GM19452 (cell line): Measurements from ENCODE around the gene ZNF24.

ENCODE experiments used
- ATAC-seq: cut with Tn5 transposase; IDR thresholded peaks from one replicate; pipeline ENCODE4 v1.9.1; 2021; ENCODE audit not compliant: unreplicated experiment

The ZNF24 gene

GRCh38 chr18:35296060-35296459 is 48.2 kb downstream of the ZNF24 start:
- no peak for ATAC-seq

- ATAC-seq: no peak
These were observed 53.1 kb downstream of the ZNF24 start for GRCh38 chr18:35291166-35291565.

- ATAC-seq: peak; percentile 90
These were observed 54.0 kb downstream of the ZNF24 start, which contains the start of gene ZSCAN30 for GRCh38 chr18:35290094-35290735. Gene ZSCAN30, minus strand, starts transcription at chr18:35290229. Its CDS starts 25,877 bp downstream, at chr18:35264352.

GRCh38 chr18:35289727-35290093 is 54.5 kb downstream of the ZNF24 start:
- peak; percentile 27 for ATAC-seq

- peak; percentile 2 for ATAC-seq
These were observed 54.9 kb downstream of the ZNF24 start for GRCh38 chr18:35289293-35289692.

- ATAC-seq: no peak
These were observed 59.4 kb downstream of the ZNF24 start for GRCh38 chr18:35284841-35285240.

- no peak for ATAC-seq
These were observed 60.1 kb downstream of the ZNF24 start for GRCh38 chr18:35283923-35284794.

- no peak for ATAC-seq
These were observed 61.9 kb downstream of the ZNF24 start for GRCh38 chr18:35282353-35282752.
